ENCODE data around the gene GRHL1. TPM values are rescaled to one million over a fixed set of nuclear protein-coding genes. Genes with fewer than 3 reads are reported as not detected.
"Not testable (repeated sequence)": the region's sequence is repeated elsewhere in the genome, so short reads cannot be mapped to it uniquely, and the experiment has no call there.

GRHL1 gene
- total RNA-seq, 1 experiment from 2014 or later, result 10.3 TPM

DNA sequence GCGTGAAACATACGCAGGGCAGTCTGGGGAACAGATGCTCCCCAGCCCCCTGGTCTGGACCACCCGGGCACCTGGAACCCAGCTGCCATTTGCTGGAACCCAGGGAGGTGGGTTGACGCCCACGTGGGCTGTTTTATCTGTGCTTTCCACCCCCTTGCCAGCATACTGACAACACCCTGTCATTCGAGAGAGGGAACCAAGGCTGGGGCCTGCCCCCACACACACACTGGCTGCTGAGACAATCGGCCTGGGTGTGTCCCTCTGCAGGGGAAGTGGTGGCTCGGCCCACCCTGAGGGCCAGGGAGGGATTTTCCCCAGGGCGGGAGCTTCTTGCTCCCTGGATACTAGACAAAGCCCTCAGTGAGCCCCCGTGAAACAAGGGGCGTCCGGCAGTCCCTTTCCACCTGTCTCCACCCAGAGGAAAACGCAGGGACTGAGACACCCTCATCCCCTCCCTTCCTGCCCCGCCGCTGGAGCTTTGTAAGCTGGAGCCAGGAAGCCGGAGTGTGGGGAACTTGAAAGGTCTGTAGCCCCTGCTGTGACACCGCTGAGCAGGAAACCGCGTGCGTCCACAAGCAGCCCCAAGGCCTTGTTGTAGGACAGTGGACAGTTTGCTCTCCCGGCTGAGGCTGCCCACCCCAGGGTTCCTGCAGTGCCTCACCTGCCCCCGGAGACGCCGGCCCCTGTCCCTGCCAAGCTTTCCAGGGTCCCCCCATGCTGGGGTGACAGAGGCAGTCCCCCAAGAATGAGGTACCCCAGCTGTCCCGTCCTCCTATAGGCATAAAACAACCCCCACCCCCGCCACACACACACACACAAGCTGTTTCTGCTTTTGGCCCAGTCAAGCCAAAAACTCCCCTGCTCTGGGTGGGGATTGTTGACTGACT, 77.7 kb downstream of the GRHL1 start:
- Histone ChIP-seq H3F3A (ENCODE audit: low read length, unreplicated experiment) (no peaks in the 10 kb centered on the region), H3K36me3 (ENCODE audit: low read depth, low read length) (no peaks in the 10 kb centered on the region), H3K9me3 (ENCODE audit: low read length) (no peaks in the 10 kb centered on the region), H2AFZ (ENCODE audit: low read length) (no peak overlapping the region), H3K9ac (ENCODE audit: low read length) (no peak overlapping the region), H3K27me3 (ENCODE audit: low read length) (no peaks in the 10 kb centered on the region), H3K79me2 (ENCODE audit: low read length) (no peaks in the 10 kb centered on the region), H3K4me3 (ENCODE audit: low read length) (no peak overlapping the region), H3K9me2 (replicated peaks; ENCODE audit: low read length) (no peaks in the 10 kb centered on the region), H3K4me1 (ENCODE audit: insufficient read depth, low read length) (no peaks in the 10 kb centered on the region), H3K4me2 (ENCODE audit: low read length) (no peak overlapping the region), H4K20me1 (ENCODE audit: low read length) (no peaks in the 10 kb centered on the region), H3K27ac (ENCODE audit: low read length) (no peak overlapping the region)
- ATAC-seq (no peak; the same call in 1 of the 2 replicates), DNase-seq (no peak)
- ChIA-PET POLR2A (ENCODE audit: unreplicated experiment) (no interaction called here), CTCF (no interaction called here)
- no TSS peak for BruUV-seq (replicated peaks)
- TF ChIP-seq EZH2 (IDR thresholded peaks at IDR 0.05; ENCODE audit: low read length, unreplicated experiment) (no peak), EZH2phosphoT487 (IDR thresholded peaks at IDR 0.05; ENCODE audit: borderline replicate concordance, low read length) (no peak)
- TF ChIP-seq, protein P1, sequence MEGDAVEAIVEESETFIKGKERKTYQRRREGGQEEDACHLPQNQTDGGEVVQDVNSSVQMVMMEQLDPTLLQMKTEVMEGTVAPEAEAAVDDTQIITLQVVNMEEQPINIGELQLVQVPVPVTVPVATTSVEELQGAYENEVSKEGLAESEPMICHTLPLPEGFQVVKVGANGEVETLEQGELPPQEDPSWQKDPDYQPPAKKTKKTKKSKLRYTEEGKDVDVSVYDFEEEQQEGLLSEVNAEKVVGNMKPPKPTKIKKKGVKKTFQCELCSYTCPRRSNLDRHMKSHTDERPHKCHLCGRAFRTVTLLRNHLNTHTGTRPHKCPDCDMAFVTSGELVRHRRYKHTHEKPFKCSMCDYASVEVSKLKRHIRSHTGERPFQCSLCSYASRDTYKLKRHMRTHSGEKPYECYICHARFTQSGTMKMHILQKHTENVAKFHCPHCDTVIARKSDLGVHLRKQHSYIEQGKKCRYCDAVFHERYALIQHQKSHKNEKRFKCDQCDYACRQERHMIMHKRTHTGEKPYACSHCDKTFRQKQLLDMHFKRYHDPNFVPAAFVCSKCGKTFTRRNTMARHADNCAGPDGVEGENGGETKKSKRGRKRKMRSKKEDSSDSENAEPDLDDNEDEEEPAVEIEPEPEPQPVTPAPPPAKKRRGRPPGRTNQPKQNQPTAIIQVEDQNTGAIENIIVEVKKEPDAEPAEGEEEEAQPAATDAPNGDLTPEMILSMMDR (conservative IDR thresholded peaks at IDR 0.05; ENCODE audit: low read depth, low read length), result no peak
- intact Hi-C loops (cut with micrococcal nuclease), result loop anchor here (2.0 kb wide), 1 partner anchor 44 kb away; no protein-coding TSS in a partner anchor

DNA sequence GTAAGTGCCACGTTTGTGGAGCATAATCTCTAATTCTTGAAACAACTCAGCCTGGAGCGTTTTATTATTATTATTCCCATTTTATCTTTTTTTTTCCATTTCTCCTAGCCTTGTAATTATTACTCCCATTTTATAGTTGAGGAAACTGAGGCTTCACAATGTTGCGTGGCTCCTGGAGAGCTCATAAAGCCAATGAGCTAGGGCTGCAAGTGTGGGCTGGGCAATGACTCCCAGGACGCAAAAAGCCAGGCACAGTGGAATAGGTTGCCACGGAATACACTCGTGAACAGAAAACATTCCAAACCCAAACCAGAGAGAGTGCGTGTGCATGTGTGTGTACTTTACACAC, 78.4 kb downstream of the GRHL1 start:
- CTCF ChIA-PET, result no interaction called here
- Histone ChIP-seq H3K27me3 (ENCODE audit: low read length) (no peaks in the 10 kb centered on the region), H3K27ac (ENCODE audit: low read length) (no peak overlapping the region), H3K4me3 (ENCODE audit: low read length) (no peak overlapping the region), H2AFZ (ENCODE audit: low read length) (no peak overlapping the region), H3K9ac (ENCODE audit: low read length) (no peak overlapping the region), H3K9me3 (ENCODE audit: low read length) (no peaks in the 10 kb centered on the region), H3K4me1 (ENCODE audit: insufficient read depth, low read length) (no peaks in the 10 kb centered on the region), H4K20me1 (ENCODE audit: low read length) (no peaks in the 10 kb centered on the region), H3K79me2 (ENCODE audit: low read length) (no peaks in the 10 kb centered on the region), H3K4me2 (ENCODE audit: low read length) (no peak overlapping the region), H3F3A (ENCODE audit: low read length, unreplicated experiment) (no peaks in the 10 kb centered on the region), H3K36me3 (ENCODE audit: low read depth, low read length) (no peaks in the 10 kb centered on the region), H3K9me2 (replicated peaks; ENCODE audit: low read length) (no peaks in the 10 kb centered on the region)
- no TSS peak for BruUV-seq (replicated peaks)
- intact Hi-C loops (cut with micrococcal nuclease), result loop anchor here (2.0 kb wide), 1 partner anchor 45 kb away; no protein-coding TSS in a partner anchor
- POLR2A ChIA-PET (ENCODE audit: unreplicated experiment), result no interaction called here
- TF ChIP-seq, protein P1 (conservative IDR thresholded peaks at IDR 0.05; ENCODE audit: low read depth, low read length), result no peak
- TF ChIP-seq EZH2phosphoT487 (IDR thresholded peaks at IDR 0.05; ENCODE audit: borderline replicate concordance, low read length) (no peak), EZH2 (IDR thresholded peaks at IDR 0.05; ENCODE audit: low read length, unreplicated experiment) (no peak)
- no peak for ATAC-seq
- no peak for DNase-seq

DNA sequence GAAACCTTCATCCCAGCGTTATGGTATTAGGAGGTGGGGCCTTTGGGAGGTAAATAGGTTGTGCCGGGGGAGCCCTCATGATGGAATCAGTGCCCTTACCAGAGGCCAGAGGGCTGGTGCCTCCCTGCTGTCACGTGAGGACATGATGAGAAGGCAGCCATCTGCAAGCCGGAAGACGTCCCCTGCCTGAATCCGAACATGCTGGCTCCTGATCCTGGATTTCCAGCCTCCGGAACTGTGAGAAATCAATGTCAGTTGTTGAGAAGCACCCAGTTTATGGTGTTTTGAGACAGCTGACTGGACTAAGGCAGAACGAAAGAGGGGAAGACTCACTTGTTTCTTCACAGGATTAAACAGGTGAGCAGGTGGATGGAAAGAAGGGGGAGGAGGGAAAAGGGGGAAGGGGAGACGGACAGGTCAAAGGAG, 78.8 kb downstream of the GRHL1 start:
- H3F3A ChIP-seq (ENCODE audit: low read length, unreplicated experiment), result no peaks in the 10 kb centered on the region
- no peaks in the 10 kb centered on the region for H3K79me2 ChIP-seq (ENCODE audit: low read length)
- H3K4me2 ChIP-seq (ENCODE audit: low read length), result no peak overlapping the region
- DNase-seq, result no peak
- no peaks in the 10 kb centered on the region for H3K36me3 ChIP-seq (ENCODE audit: low read depth, low read length)
- no peak for ATAC-seq
- intact Hi-C loops (cut with micrococcal nuclease), result no loop called here
- H3K27ac ChIP-seq (ENCODE audit: low read length), result no peak overlapping the region
- H3K9me3 ChIP-seq (ENCODE audit: low read length), result no peaks in the 10 kb centered on the region
- TF ChIP-seq, protein P1 (conservative IDR thresholded peaks at IDR 0.05; ENCODE audit: low read depth, low read length), result no peak
- no peak for TF ChIP-seq EZH2 (IDR thresholded peaks at IDR 0.05; ENCODE audit: low read length, unreplicated experiment)
- TF ChIP-seq EZH2phosphoT487 (IDR thresholded peaks at IDR 0.05; ENCODE audit: borderline replicate concordance, low read length), result no peak
- ChIA-PET CTCF (interaction anchor here (1.1 kb wide), 1 partner anchor 46 kb away, joined by 6 read pairs; no protein-coding TSS in a partner anchor), POLR2A (ENCODE audit: unreplicated experiment) (no interaction called here)
- no peak overlapping the region for H3K9ac ChIP-seq (ENCODE audit: low read length)
- no peak overlapping the region for H2AFZ ChIP-seq (ENCODE audit: low read length)
- H3K4me3 ChIP-seq (ENCODE audit: low read length), result no peak overlapping the region
- no TSS peak for BruUV-seq (replicated peaks)
- H4K20me1 ChIP-seq (ENCODE audit: low read length), result no peaks in the 10 kb centered on the region
- H3K9me2 ChIP-seq (replicated peaks; ENCODE audit: low read length), result no peaks in the 10 kb centered on the region
- no peaks in the 10 kb centered on the region for H3K27me3 ChIP-seq (ENCODE audit: low read length)
- no peaks in the 10 kb centered on the region for H3K4me1 ChIP-seq (ENCODE audit: insufficient read depth, low read length)

DNA sequence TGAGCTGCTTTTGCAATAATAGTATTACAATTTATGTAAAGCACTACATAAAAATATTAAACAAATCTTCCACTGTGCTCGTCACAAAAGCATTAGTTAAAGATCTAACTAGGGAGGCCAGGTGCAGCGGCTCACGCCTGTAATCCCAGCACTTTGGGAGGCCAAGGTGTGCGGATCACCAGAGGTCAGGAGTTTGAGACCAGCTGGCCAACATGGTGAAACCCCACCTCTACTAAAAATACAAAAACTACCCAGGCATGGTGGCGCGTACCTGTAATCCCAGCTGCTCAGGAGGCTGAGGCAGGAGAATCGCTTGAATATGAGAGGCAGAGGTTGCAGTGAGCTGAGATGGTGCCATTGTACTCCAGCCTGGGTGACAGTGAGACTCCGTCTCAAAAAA, 79.3 kb downstream of the GRHL1 start:
- POLR2A ChIA-PET (ENCODE audit: unreplicated experiment); ATAC-seq; H3K27me3 ChIP-seq (ENCODE audit: low read length); intact Hi-C loops (cut with micrococcal nuclease); H3K4me2 ChIP-seq (ENCODE audit: low read length); H3K9me3 ChIP-seq (ENCODE audit: low read length); H3K27ac ChIP-seq (ENCODE audit: low read length); DNase-seq; H3K9ac ChIP-seq (ENCODE audit: low read length); H3K9me2 ChIP-seq (replicated peaks; ENCODE audit: low read length); H3K4me1 ChIP-seq (ENCODE audit: insufficient read depth, low read length); BruUV-seq (replicated peaks); H3K36me3 ChIP-seq (ENCODE audit: low read depth, low read length); H4K20me1 ChIP-seq (ENCODE audit: low read length); H3K79me2 ChIP-seq (ENCODE audit: low read length); H3K4me3 ChIP-seq (ENCODE audit: low read length); H3F3A ChIP-seq (ENCODE audit: low read length, unreplicated experiment); H2AFZ ChIP-seq (ENCODE audit: low read length): not testable (repeated sequence)
- CTCF ChIA-PET, result interaction anchor here (0.6 to 1.1 kb wide), 2 partner anchors 46 to 67 kb away, joined by 3 to 6 read pairs; no protein-coding TSS in a partner anchor

All from PC-3 (cell line).